GM21360 (cell line): ENCODE results near the gene NF2.

ENCODE experiments used
- ATAC-seq: cut with Tn5 transposase; IDR thresholded peaks from one replicate; pipeline ENCODE4 v1.9.1; 2021; ENCODE audit warnings: mild to moderate bottlenecking, moderate library complexity; ENCODE audit not compliant: unreplicated experiment

Gene NF2

GRCh38 chr22:29629903-29630516 lies 26.6 kb downstream of the NF2 start:
- no peak for ATAC-seq

- no peak for ATAC-seq
Measured at GRCh38 chr22:29630987-29631386, 27.6 kb downstream of the NF2 start.

- no peak for ATAC-seq
Measured at GRCh38 chr22:29631725-29632124, 28.3 kb downstream of the NF2 start.

- no peak for ATAC-seq
Measured at GRCh38 chr22:29632672-29633071, 29.2 kb downstream of the NF2 start.

- no peak for ATAC-seq
Measured at GRCh38 chr22:29633514-29634312, 30.3 kb downstream of the NF2 start.

- no peak for ATAC-seq
Measured at GRCh38 chr22:29634847-29635246, 31.4 kb downstream of the NF2 start.

GRCh38 chr22:29635734-29636357 lies 32.4 kb downstream of the NF2 start:
- ATAC-seq: no peak

GRCh38 chr22:29636751-29637150 lies 33.3 kb downstream of the NF2 start:
- no peak for ATAC-seq

GRCh38 chr22:29637181-29637580 lies 33.7 kb downstream of the NF2 start:
- ATAC-seq: no peak

GRCh38 chr22:29638678-29639077 lies 35.2 kb downstream of the NF2 start:
- no peak for ATAC-seq

GRCh38 chr22:29639096-29639495 lies 35.7 kb downstream of the NF2 start:
- no peak for ATAC-seq

GRCh38 chr22:29641042-29641699 lies 37.7 kb downstream of the NF2 start:
- ATAC-seq: no peak

- no peak for ATAC-seq
Measured at GRCh38 chr22:29641700-29642330, 38.4 kb downstream of the NF2 start.

GRCh38 chr22:29642694-29643093 lies 39.3 kb downstream of the NF2 start:
- no peak for ATAC-seq

GRCh38 chr22:29647954-29648737 lies 44.7 kb downstream of the NF2 start:
- ATAC-seq: no peak

- no peak for ATAC-seq
Measured at GRCh38 chr22:29650370-29650769, 46.9 kb downstream of the NF2 start.

GRCh38 chr22:29651652-29652051 lies 48.2 kb downstream of the NF2 start:
- ATAC-seq: no peak

- ATAC-seq: no peak
Measured at GRCh38 chr22:29654420-29654819, 51.0 kb downstream of the NF2 start.

- ATAC-seq: no peak
Measured at GRCh38 chr22:29654882-29655281, 51.4 kb downstream of the NF2 start.

GRCh38 chr22:29658176-29658575 lies 54.7 kb downstream of the NF2 start:
- ATAC-seq: no peak
